NK-92 (cell line): ENCODE measurements around the gene UNC5C.

Source experiments
- DNase-seq: peaks from one replicate; lab custom pipeline; 2025; ENCODE audit not compliant: unreplicated experiment; lab: John Stamatoyannopoulos, UW

The UNC5C gene

GRCh38 chr4:95283320-95283719 lies 265.5 kb downstream of the UNC5C start:
- DNase-seq: no peak

- no peak for DNase-seq
Measured at GRCh38 chr4:95272797-95273196, 276.0 kb downstream of the UNC5C start.

- DNase-seq: no peak
Measured at GRCh38 chr4:95272036-95272435, 276.7 kb downstream of the UNC5C start.

GRCh38 chr4:95268819-95269565 lies 279.8 kb downstream of the UNC5C start:
- no peak for DNase-seq

GRCh38 chr4:95267081-95267480 lies 281.7 kb downstream of the UNC5C start:
- DNase-seq: no peak

- no peak for DNase-seq
Measured at GRCh38 chr4:95265814-95266740, 282.7 kb downstream of the UNC5C start.

- no peak for DNase-seq
Measured at GRCh38 chr4:95264843-95265242, 283.9 kb downstream of the UNC5C start.

GRCh38 chr4:95263960-95264359 lies 284.8 kb downstream of the UNC5C start:
- DNase-seq: no peak

- DNase-seq: no peak
Measured at GRCh38 chr4:95263391-95263790, 285.4 kb downstream of the UNC5C start.

- no peak for DNase-seq
Measured at GRCh38 chr4:95256108-95256835, 292.5 kb downstream of the UNC5C start.

- DNase-seq: no peak
Measured at GRCh38 chr4:95255396-95256107, 293.2 kb downstream of the UNC5C start.

GRCh38 chr4:95251568-95251967 lies 297.2 kb downstream of the UNC5C start:
- no peak for DNase-seq

- DNase-seq: no peak
Measured at GRCh38 chr4:95250544-95251137, 298.1 kb downstream of the UNC5C start.

GRCh38 chr4:95249426-95250021 lies 299.2 kb downstream of the UNC5C start:
- no peak for DNase-seq

- DNase-seq: no peak
Measured at GRCh38 chr4:95248720-95249425, 299.9 kb downstream of the UNC5C start.

- DNase-seq: no peak
Measured at GRCh38 chr4:95243892-95244291, 304.9 kb downstream of the UNC5C start.

- no peak for DNase-seq
Measured at GRCh38 chr4:95238554-95238953, 310.2 kb downstream of the UNC5C start.

GRCh38 chr4:95232358-95233156 lies 316.2 kb downstream of the UNC5C start:
- DNase-seq: no peak

GRCh38 chr4:95231681-95232080 lies 317.1 kb downstream of the UNC5C start:
- no peak for DNase-seq
